Jurkat, Clone E6-1 (cell line): ENCODE results near the gene PRSS33.

Source experiments
- DNase-seq: peaks from one replicate; pipeline ENCODE4 v3.0.0-alpha.2; 2011; ENCODE audit warnings: low read depth, low spot score
- H3K4me3 ChIP-seq: 2 replicates; pipeline ENCODE4 v1.5.1; 2011; ENCODE audit warnings: mild to moderate bottlenecking, low read length, control low read depth, moderate library complexity

PRSS33 gene

GRCh38 chr16:2779978-2780898 lies 7.1 kb downstream of the PRSS33 start:
- H3K4me3 ChIP-seq, result no peak overlapping the region
- DNase-seq, result no peak

DNA sequence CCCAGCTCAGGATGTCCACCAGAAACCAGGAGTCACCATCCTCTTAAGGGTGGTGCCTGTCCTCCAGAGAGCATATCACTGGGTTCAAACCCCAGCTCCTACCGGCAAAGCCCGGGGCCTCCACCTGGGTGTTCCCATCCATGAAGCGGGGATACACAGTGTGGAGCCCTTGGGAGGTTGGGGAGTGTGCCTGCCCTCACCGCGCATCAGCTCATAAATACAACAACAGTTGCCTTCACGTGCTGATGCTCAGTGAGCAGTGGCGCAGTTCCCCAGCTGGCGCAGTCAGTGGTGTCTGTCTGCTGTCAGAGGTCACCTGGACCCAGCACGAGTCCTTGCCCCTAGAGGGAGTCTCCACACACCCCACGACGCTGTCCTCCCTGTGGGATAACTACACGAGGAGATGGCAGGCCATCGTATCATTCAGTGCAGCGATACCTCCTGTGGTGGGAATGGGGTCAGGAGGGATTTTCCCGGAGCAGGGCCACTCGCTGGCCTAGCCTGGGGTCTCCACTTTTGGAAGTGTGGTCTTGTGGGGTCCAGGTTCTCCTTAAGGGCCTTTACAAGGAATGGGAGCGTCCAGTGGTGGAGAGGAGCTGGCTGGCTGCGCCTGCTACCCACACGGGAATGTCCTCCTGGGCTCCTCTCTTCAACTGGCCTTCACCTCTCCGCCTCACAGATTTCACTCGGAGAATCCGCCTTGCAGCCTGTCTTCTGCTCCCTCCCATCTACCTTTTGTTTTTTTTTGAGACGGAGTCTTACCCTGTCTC lies 8.0 kb downstream of the PRSS33 start:
- no peak for DNase-seq
- no peak overlapping the region for H3K4me3 ChIP-seq

DNA sequence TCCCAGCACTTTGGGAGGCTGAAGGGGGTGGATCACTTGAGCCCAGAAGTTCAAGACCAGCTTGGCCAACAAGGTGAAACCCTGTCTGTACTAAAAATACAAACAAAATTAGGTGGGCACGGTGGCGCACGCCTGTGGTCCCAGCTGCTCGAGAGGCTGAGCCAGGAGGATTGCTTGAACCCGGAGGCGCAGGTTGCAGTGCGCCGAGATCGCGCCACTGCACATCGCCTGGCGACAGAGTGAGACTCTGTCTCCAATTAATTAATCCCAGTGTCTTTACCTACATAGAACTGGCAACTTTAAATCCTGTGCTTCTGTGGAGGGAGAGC lies 8.8 kb downstream of the PRSS33 start:
- peak overlapping the region; percentile 98 for H3K4me3 ChIP-seq
- no peak for DNase-seq

- peak overlapping the region; percentile 98 for H3K4me3 ChIP-seq
- peak; percentile 25 for DNase-seq
Observed at GRCh38 chr16:2777903-2778629, 9.3 kb downstream of the PRSS33 start.

- H3K4me3 ChIP-seq, result peak within 1 kb of the TSS; percentile 98
- peak; percentile 61 for DNase-seq
Observed at GRCh38 chr16:2777231-2777902, 10.0 kb downstream of the PRSS33 start, which contains the start of gene ELOB. ELOB (minus strand) TSS chr16:2777280; CDS start chr16:2777239, 41 bp downstream.

GRCh38 chr16:2776500-2777139 lies 10.7 kb downstream of the PRSS33 start:
- DNase-seq, result no peak
- H3K4me3 ChIP-seq, result peak overlapping the region; percentile 63

GRCh38 chr16:2775765-2776499 lies 11.4 kb downstream of the PRSS33 start:
- H3K4me3 ChIP-seq, result peak overlapping the region; percentile 63
- no peak for DNase-seq

DNA sequence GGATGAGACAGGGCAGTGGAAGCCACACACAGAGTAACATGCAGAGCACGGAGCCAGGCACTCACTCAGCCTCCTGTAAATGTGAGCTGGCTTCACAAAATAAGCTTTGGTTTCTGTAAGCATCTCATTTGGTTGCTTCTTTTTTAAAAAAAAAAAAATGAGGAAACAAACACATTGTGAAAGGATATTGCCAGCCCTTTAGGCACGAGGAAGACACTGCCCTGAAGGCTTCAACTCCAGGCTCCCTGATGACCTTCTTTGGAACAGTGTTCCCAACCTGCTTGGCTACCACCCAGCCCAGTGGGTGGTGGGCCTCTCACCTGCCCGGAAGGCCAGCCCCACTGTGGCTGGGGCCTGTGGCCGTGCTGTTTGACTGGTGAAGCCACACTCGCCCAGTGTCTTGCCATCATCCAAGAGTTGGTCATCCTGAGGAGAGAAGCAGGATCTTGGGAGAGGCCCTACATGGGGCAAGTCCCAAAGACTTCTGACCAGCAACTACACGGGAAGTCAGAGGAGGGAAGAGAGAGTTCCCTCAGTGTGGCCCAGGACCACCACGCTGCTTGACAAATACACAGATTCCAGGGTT lies 12.1 kb downstream of the PRSS33 start:
- H3K4me3 ChIP-seq, result no peak overlapping the region
- DNase-seq, result no peak

GRCh38 chr16:2774161-2774891 lies 13.0 kb downstream of the PRSS33 start:
- DNase-seq, result no peak
- H3K4me3 ChIP-seq, result no peak overlapping the region

- DNase-seq, result no peak
- no peak overlapping the region for H3K4me3 ChIP-seq
Observed at GRCh38 chr16:2773188-2773968, 14.0 kb downstream of the PRSS33 start.

DNA sequence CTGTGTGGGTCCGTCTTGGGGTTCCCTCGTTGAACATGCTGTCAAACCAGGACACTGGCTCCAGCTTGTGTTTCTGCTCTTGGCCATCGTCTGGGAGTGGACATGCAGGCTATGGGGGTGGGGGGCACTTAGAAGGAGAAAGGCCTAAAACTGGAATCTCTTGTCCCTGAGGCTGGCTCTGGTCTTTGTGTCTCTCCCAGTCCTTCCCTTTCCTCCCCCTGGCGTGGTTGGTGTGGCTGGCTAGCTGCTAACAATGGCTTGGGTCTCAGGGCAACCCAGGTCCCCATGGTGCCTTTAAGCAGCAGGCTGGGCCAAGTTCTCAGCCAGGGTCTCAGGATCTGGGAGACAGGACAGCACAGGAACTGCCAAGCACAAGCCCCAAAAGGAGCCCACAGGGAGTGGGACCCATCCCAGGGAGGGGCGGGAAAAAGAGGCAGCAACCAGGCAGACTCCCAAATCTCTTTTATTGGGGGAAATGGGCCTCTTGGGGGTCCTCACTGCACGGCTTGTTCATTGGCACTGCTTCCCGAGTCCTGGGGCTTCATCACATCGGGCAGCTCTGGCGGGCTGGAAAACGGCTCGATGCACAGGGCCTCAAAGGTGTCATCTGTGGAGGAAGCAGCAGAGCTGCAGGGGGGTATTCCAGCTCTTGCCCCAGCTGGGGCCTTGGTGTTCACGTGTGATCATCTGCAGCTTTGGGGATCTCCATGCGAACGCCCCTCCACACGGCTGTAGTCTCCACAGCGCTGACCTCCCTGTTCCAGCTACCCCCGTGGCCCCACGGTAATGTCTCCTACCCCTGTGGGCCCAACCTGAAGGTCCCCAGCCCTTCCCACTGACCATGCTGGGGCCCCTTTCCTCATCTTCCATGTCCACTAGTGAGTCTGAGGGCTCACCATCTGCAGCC lies 15.6 kb downstream of the PRSS33 start:
- no peak overlapping the region for H3K4me3 ChIP-seq
- no peak for DNase-seq

DNA sequence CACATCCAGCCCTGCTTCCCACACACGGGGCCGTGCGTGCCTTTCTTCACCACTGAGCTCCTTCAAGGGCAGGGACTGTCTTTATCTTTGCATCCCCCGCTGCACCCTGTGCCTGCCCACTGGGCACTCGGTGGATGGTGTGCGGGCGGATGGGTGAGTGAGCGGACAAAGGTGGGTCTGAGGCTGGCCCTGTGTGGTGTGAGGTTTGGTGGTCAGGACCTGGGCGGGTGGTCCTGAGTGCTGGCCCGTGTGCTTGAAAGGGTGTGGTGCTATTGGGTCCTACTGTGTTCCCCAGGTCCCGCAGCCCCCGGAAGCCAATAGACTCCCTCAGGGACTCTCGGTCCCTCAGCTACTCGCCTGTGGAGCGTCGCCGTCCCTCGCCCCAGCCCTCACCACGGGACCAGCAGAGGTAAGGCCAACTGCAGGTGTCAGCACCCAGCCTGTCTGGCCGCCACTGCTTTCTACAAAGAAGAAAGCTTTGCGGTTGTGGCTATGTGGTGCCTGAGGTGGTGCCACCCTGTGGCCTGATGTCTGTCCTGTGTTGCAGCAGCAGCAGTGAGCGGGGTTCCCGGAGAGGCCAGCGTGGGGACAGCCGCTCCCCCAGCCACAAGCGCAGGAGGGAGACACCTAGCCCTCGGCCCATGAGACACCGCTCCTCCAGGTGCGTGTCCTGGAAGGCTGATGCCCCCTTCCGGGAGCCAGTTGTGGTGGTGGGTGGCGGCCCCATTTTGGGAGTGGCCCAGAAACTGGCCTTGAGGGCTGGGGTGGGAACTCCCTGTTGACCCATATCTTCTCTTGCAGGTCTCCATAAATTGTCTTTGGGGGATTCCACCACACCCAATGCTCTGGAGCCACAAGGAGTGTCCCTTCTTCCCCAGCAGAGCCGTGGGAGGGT lies 17.1 kb downstream of the PRSS33 start:
- DNase-seq, result no peak
- no peak overlapping the region for H3K4me3 ChIP-seq

- H3K4me3 ChIP-seq, result no peak overlapping the region
- DNase-seq, result no peak
Observed at GRCh38 chr16:2769675-2770056, 17.7 kb downstream of the PRSS33 start.

DNA sequence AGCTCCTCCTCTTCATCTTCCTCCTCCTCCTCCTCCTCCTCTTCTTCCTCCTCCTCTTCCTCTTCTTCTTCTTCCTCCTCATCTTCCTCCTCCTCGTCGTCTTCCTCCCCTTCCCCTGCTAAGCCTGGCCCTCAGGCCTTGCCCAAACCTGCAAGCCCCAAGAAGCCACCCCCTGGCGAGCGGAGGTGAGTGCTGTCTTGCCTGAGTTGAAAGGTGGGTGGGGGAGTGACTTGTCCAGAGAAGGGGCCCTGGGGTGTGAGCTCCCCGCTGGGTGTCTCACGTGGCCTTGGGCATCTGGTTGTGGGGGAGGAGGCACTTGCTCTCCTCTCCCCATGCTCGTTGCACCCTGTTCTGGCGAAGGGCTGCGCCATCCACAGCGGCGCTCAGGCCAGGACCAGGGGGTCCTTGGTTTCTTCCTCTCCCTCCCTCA lies 18.2 kb downstream of the PRSS33 start:
- no peak overlapping the region for H3K4me3 ChIP-seq
- DNase-seq, result no peak
